A673 (cell line): ENCODE results near the gene WDR41. TPM values are rescaled to one million over a fixed set of nuclear protein-coding genes. Genes with fewer than 3 reads are reported as not detected.

Experiments
- BruUV-seq: library from RNA; stranded (reverse); fragments of 400-500 nt; replicated peaks from 2 replicates; lab custom pipeline; 2021; lab: Mats Ljungman, UMichigan
- CTCF ChIA-PET: fragments of 300-600 bp; sonication (Branson Sonifier 250); formaldehyde crosslinking; loops from one replicate; lab custom pipeline; 2022; ENCODE audit warnings: antibody characterized with exemption; lab: Charles Lee
- POLR2A ChIA-PET: fragments of 300-600 bp; sonication (Branson Sonifier 250); formaldehyde crosslinking; loops from one replicate; lab custom pipeline; 2022; ENCODE audit warnings: antibody characterized with exemption; ENCODE audit not compliant: low non-redundant PET; lab: Charles Lee
- DNase-seq: peaks from one replicate; pipeline ENCODE4 v3.0.0-alpha.2; 2015; ENCODE audit warnings: low spot score
- H3K27ac ChIP-seq: fragments of 200-600 bp; sonication (generic); 2 replicates; pipeline ENCODE4 v1.5.1; 2016; ENCODE audit warnings: mixed run types, low read depth, mild to moderate bottlenecking, mixed read lengths, antibody characterized with exemption, low read length; ENCODE audit not compliant: poor library complexity, severe bottlenecking
- H3K27me3 ChIP-seq: fragments of 200-600 bp; sonication (generic); replicated peaks from 2 replicates; pipeline ENCODE4 v1.6.1; 2017; ENCODE audit warnings: mixed run types, low read depth, mild to moderate bottlenecking, mixed read lengths, antibody characterized with exemption, low read length; ENCODE audit not compliant: insufficient read depth, poor library complexity
- H3K36me3 ChIP-seq: fragments of 200-600 bp; sonication (generic); 2 replicates; pipeline ENCODE4 v1.6.1; 2016; ENCODE audit warnings: mixed run types, mild to moderate bottlenecking, mixed read lengths, antibody characterized with exemption, low read length; ENCODE audit not compliant: insufficient read depth, poor library complexity, severe bottlenecking
- H3K4me1 ChIP-seq: fragments of 200-600 bp; sonication (generic); 2 replicates; pipeline ENCODE4 v1.6.1; 2017; ENCODE audit warnings: mixed run types, mild to moderate bottlenecking, mixed read lengths, antibody characterized with exemption, low read length; ENCODE audit not compliant: insufficient read depth, poor library complexity, severe bottlenecking
- H3K4me3 ChIP-seq: fragments of 200-600 bp; sonication (generic); 2 replicates; pipeline ENCODE4 v1.5.1; 2016; ENCODE audit warnings: low read depth, mixed run types, mild to moderate bottlenecking, mixed read lengths, low read length; ENCODE audit not compliant: poor library complexity, severe bottlenecking
- H3K9me3 ChIP-seq: fragments of 200-600 bp; sonication (generic); 2 replicates; pipeline ENCODE4 v1.6.1; 2016; ENCODE audit warnings: mixed run types, low read depth, mild to moderate bottlenecking, mixed read lengths, antibody characterized with exemption, low read length; ENCODE audit not compliant: poor library complexity, severe bottlenecking
- CTCF ChIP-seq: fragments of 300-800, 200-600 bp; sonication (generic); conservative IDR thresholded peaks from 2 replicates; pipeline ENCODE4 v1.5.1; 2017; ENCODE audit warnings: low read depth, mild to moderate bottlenecking, antibody characterized with exemption, low read length, moderate library complexity, mixed read lengths
- EZH2 ChIP-seq: fragments of 200-600 bp; sonication (generic); IDR thresholded peaks from 2 replicates; pipeline ENCODE4 v1.6.1; 2017; ENCODE audit warnings: borderline replicate concordance, low read depth, mild to moderate bottlenecking, mixed read lengths, antibody characterized with exemption, low read length; ENCODE audit not compliant: poor library complexity, severe bottlenecking
- intact Hi-C: fragments of 100-400 bp; cut with micrococcal nuclease; formaldehyde crosslinking; loops from one replicate; pipeline ENCODE4 v1.10.0; 2022; ENCODE audit not compliant: unreplicated experiment
- total RNA-seq: library from RNA; stranded (reverse); gene quantifications from 2 replicates; pipeline ENCODE4 v1.2.3, GENCODE V29; 2021

Gene WDR41
- total RNA-seq, 1 experiment from 2014 or later = 30.4 TPM

GRCh38 chr5:77452351-77452750 lies 39.8 kb downstream of the WDR41 start:
- no TSS peak for BruUV-seq
- no peaks in the 10 kb centered on the region for H3K9me3 ChIP-seq
- H3K27ac ChIP-seq = no peak overlapping the region
- H3K27me3 ChIP-seq = no peaks in the 10 kb centered on the region
- DNase-seq = no peak
- H3K4me1 ChIP-seq = no peaks in the 10 kb centered on the region
- H3K4me3 ChIP-seq = no peak overlapping the region
- TF ChIP-seq EZH2 (no peak), CTCF (no peak)
- CTCF ChIA-PET = no interaction called here
- H3K36me3 ChIP-seq = no peaks in the 10 kb centered on the region
- POLR2A ChIA-PET = no interaction called here
- intact Hi-C loops = no loop called here

- no peaks in the 10 kb centered on the region for H3K36me3 ChIP-seq
- no peaks in the 10 kb centered on the region for H3K4me1 ChIP-seq
- DNase-seq = no peak
- TF ChIP-seq EZH2 = no peak
- intact Hi-C loops = no loop called here
- POLR2A ChIA-PET = no interaction called here
- BruUV-seq = no TSS peak
- no peak overlapping the region for H3K27ac ChIP-seq
- no peaks in the 10 kb centered on the region for H3K27me3 ChIP-seq
- H3K9me3 ChIP-seq = no peaks in the 10 kb centered on the region
- H3K4me3 ChIP-seq = no peak overlapping the region
- CTCF ChIA-PET = no interaction called here
Observed at GRCh38 chr5:77449981-77450380, 42.1 kb downstream of the WDR41 start.

- Histone ChIP-seq H3K4me3 (no peak overlapping the region), H3K9me3 (no peaks in the 10 kb centered on the region), H3K27ac (no peak overlapping the region), H3K36me3 (no peaks in the 10 kb centered on the region), H3K4me1 (no peaks in the 10 kb centered on the region), H3K27me3 (no peaks in the 10 kb centered on the region)
- BruUV-seq = no TSS peak
- CTCF ChIA-PET = no interaction called here
- TF ChIP-seq EZH2 = no peak
- no peak for TF ChIP-seq CTCF
- intact Hi-C loops = no loop called here
- DNase-seq = no peak
- POLR2A ChIA-PET = no interaction called here
Observed at GRCh38 chr5:77449277-77449676, 42.8 kb downstream of the WDR41 start.

- intact Hi-C loops = no loop called here
- TF ChIP-seq CTCF (no peak), EZH2 (no peak)
- H3K27ac ChIP-seq = no peak overlapping the region
- no peaks in the 10 kb centered on the region for H3K4me1 ChIP-seq
- H3K9me3 ChIP-seq = no peaks in the 10 kb centered on the region
- no peaks in the 10 kb centered on the region for H3K36me3 ChIP-seq
- no peaks in the 10 kb centered on the region for H3K27me3 ChIP-seq
- DNase-seq = no peak
- no TSS peak for BruUV-seq
- no peak overlapping the region for H3K4me3 ChIP-seq
- ChIA-PET CTCF (no interaction called here), POLR2A (no interaction called here)
Observed at GRCh38 chr5:77448831-77449230, 43.3 kb downstream of the WDR41 start.
